GM21447 (cell line): ENCODE data around the gene PAK3.

Experiments
- ATAC-seq: cut with Tn5 transposase; IDR thresholded peaks from one replicate; pipeline ENCODE4 v1.9.1; 2021; ENCODE audit not compliant: unreplicated experiment

PAK3 gene

DNA sequence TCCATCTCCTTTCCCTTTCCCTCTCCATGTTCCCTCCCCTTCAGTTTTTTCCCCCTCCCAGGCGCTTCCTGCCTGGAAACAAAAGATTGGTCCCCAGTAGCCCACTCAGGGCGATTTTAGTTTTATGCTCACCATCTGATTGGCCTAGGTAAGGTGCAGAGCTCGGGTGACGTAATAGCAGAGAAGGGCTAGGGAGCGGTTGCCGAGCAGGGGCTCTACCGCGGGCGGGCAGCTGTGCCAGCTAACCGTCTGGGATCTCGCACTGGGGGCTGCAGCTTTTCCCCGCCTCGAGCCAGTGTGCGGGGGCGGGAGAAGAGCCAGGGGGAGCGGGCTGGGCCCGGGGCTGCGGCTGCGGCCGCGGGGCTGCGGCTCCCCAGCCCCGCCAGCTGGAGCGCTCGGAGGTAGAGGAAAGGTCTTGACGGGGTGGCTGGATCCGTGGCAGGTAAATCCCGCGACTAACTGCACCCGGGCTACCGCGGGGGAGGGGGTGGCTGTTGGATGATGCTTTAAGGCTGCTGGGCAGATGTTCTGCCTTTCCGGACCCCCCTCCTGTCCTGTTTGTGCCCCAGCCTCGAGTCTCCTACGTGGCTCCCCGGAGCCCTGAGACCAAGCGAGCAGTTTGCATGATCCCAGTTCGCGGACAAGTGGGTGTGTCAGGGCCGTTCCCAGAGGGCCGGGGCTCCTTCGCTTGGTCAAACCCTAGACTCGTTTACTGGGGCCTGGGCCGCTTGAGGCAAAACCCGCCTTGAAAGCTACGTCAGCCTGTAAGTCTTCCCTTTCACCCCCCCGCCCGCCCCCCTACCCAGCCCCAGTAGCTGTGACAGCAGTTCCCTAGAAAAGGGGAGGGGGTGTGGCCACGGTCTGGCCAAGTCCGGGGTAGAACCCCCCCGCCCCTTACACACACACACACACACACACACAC lies at the start of gene PAK3:
PAK3 (plus strand) TSS at position 218 of the 922 bp plus-strand sequence. CDS start 26,913 bp downstream, outside the sequence.
- ATAC-seq, result peak; percentile 52

DNA sequence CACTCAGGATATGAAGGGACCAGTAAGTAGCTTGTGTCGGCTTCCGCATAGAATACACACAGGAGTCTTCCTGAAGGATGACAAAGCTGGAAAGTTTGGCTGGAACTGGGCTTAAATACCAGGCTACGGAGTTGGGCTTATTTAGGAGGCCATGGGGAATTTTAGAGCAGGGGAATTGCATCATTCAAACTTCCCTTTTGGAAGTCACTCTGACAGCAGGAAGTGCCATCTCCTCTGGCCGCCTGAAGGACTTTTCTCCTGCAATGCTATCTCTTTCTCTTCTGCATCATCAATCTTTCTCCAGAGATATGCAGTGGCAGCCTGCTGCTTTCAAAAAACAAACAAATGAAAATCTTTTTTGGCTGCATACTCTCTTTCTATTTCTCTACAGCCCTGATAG lies 48.4 kb upstream of the PAK3 start:
- ATAC-seq, result no peak

DNA sequence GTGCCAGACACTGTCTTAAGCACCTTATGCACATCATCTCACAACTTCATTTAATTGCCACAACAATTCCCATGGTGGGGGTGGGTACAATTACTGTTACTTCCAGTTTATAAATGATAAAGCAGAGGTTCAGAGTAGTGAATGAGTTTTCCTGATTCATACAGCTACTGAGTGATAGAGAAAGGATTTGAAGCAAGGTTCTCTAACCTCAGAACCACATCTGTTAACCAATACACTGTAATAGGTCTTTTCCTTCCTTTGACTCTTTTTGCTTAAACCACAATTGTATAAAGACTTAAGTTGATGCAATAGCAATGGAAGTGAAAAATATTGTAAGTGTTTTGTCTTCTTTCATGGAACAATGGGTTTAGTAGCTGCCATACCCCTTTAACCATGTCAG lies 43.5 kb upstream of the PAK3 start:
- no peak for ATAC-seq

DNA sequence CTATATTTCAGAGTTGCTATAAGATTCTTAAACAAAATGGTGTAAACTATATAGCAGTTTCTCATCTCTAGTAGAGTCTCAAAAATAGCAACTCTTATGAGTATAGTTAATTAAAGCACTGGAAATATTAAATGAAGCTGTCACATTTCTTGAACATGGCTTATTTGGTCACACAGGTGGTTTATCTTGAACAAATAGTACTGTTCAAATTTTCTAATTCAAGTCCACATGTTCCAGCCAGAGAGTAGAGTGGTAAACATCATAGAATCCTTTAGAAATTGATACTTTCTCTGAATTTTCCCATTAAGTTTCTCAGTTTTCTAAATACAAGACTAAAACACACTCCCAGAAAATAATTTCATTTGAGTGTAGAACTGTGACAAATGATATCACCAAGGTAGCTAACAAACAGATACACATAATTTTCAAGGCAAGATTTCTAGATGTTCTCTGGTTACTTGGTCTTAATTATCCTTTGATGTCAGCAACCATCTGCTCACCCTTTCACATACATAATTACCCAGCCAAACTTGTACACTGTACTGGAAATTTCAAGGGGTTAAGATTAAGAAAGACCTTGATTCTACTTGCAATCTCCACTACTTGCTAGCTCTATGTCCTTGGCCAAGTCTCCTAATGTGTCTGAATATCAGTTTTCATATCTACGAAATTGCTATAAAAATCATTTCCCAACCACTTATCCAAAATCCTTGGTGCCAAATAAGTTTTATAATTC lies 24.3 kb upstream of the PAK3 start:
- no peak for ATAC-seq

DNA sequence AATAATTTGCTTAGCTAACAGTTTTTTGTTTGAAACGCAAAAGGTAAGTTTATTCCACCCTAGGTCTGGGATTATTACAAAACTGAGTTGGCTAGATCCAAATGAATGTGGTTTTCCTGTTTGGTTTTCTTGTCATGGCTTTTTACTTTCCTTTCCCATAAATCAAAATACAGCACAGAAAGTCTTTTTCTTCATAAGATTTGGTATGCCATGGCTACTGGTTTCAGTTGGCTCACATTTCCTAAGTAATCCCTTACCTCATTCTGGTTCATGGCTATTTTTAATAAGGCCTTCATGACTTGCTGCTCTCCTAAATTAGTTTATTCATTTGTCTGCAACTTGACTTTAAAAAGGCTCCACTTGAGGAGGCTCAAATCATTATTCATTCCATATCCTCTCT lies 12.9 kb upstream of the PAK3 start:
- no peak for ATAC-seq

DNA sequence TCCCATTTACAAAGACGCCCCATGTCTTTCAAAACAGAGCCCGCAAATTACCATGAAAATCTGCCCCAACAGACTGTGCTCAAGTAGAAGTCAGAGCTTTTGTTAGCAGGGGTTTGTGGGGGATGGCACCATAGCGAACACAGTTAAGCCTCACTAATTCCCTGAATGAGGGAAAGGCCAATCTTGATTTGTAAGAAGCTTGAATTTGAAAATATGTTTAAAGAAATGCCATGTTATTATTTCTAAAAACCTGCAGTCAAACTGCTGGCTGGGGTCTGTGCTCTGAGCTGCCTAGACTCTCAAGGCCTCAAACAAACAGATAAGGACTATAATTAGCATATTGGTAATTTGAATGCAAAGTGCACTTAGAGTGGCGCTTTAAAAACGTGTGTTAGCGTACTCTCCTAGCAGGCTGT lies 9.4 kb upstream of the PAK3 start:
- ATAC-seq, result no peak

DNA sequence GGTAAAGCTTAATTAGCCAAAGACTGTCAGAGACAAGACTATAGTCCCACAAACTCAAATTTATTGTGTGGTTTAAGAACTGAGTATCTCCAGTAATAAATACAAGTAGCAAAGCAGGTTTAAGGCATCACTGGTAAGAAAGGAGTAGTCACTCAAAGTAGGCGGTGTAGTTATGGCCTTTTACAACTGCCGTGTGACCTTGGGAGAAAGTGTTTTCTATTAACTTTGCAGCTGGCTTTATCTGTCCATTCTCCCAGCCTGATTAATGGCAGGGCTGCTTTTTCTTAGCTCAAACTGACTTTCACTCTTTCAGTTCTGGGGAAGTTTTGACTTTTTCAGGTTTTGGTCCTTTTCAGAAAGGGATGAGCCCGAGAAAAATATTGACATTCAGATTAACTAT lies 7.4 kb upstream of the PAK3 start:
- ATAC-seq, result no peak

DNA sequence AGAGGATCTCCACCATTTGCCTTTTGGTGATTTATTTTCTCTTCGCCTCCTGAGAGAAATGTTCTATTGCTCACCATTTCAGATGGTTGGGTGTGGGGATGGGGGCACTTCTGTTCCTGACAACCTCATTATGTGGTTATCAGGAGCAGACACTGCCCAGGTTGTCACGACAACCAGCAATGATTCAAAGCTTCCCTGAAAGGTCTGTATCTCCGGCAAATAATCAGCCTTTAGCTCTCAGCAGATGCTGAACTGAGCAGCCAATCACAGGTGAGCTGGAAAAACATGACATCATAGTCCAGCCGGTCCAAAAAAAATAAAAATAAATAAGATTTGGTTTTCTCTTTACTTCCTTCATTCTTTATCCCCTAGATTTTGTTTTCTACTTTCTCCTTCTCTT lies 5.5 kb upstream of the PAK3 start:
- no peak for ATAC-seq

DNA sequence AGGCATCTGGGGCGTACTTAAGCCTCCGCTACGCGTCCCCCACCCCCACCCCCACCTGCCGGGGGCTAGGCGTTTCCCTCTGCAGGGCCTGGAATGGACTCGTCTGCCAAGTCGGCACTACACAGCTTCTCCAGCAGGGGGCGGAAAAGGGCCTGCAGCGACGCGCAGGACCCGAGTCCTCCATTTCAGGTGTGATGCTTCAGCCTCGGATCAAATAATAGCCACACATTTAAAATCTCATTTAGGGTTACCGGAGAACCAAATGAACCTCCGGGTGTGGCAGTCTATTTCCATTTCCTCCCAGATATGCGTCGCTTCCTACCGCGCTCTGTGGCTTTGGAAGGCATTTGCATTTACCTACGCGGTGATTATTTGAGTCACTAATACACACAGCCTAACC lies 2.9 kb downstream of the PAK3 start:
- peak; percentile 59 for ATAC-seq

DNA sequence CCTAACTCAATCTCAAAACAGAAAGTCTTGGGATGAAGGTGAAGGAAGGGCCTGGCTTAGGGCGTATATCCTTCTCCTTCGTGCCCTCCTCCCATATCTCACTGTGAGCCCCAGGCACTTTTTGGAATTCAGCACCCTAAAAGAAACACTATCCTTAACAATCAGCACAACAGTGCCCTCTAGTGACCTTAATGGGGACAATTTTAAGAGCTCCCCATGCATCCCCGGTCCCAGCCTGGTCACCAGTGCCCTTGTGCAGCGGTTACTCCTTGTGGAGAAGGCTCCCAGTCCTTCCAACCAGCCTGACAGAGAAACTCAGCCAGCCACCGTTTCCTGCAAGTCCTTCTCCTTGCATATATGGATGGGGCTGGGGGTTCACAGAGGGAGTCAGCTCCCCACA lies 4.2 kb downstream of the PAK3 start:
- ATAC-seq, result peak; percentile 52

DNA sequence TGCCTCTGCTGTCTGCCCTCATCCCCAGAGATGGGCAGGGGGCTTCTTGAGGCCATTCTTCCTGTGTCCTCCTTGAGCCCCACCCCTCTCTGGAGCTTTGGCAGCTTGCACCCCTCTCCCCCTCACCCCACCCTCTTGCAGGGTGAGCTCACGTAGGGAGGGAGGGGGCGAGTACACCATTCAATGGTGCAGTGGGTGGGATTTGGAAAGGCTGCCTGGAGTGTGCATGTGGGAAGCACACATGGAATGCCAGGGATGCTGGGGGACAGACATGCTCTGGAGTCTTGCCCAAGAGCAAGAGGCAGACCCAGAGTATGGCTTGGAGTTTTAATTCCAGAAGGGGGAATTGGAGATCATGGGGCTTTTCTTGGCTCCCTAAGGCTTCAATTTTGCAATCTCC lies 5.6 kb downstream of the PAK3 start:
- no peak for ATAC-seq

DNA sequence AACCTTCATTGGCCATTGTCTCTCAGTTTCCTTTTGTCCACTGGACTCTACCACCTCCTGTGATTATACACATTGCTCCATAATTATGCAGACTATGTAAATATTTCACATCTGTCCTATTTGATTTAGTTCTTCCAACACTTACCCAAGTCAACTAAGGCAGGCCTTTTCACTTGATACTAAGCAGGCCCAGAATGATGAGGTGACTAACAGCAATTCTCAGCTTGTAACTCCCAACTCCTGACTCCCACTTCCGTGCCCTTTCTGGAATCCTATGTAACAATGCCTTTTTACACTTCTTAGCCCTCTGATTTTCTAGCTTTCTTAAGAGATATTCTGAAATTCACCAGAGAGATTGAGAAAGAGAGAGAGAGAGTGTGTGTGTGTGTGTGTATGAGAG lies 6.6 kb downstream of the PAK3 start:
- no peak for ATAC-seq

DNA sequence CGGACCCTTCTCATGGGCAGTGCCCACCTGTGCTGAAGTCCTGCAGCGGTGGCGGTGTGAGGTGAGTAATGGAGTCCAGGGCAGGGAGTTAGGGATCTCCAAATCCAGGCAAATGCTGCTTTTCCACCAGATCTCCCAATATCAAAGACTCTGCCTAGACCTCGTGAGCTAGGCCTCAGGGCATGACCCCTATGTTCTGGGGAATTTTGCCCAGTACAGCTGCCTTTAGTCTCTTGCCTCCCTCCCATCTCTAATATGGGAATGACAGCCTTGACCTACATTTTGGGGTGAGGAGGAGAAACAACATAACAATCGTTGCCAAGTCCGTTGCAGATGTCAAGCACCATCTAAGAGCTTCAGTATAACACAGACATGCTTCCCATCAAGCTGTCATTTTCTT lies 7.3 kb downstream of the PAK3 start:
- ATAC-seq, result no peak

DNA sequence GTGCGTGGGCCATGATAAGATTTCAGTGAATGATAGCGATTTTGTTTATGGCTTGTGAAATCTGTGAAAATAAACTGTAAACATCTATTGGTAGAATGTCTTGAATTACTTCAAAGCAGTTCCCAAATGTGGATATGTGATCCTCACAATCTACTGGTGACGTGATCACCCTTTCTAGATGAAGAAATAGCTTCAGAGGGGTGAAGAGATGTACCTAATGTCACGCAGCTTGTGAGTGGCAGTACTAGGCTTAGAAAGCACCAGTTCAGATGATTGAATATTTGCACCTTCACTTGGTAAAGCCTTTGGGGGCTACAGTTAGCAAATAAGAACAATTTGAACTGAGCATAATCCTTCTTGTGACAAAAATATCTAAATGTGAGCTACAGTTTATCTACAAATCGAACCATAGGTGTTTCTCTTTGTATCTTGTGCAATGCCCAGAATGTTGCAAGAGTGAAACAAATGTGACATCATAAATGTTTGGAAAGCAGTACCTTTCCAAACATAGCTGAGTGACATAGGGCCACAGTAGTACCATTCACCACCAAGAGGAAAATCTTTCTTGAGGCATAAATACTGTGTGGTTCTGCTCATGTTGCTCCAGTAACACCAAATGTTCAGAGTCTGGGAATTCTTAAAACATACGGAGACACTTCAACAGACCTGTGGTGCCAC lies 14.2 kb downstream of the PAK3 start:
- no peak for ATAC-seq

DNA sequence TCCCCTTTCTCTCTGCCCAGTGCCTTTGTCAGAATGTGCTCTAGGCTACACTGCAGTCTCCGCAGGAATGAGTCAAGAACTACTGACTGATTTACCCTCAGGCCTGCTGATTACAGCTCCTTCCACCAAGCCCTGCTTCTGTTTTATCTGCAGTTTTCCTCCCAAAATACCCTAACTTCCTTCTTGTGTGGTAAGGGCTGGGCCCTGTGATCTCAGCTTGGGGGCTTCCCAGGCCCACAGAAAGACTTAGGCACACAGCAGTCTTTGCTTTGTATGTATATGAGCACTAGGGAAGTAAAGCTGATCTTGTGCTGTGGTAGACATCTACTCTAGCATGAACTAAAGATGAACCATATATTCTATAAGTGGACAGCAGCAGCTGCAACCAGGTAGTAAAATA lies 18.8 kb downstream of the PAK3 start:
- ATAC-seq, result peak; percentile 55

DNA sequence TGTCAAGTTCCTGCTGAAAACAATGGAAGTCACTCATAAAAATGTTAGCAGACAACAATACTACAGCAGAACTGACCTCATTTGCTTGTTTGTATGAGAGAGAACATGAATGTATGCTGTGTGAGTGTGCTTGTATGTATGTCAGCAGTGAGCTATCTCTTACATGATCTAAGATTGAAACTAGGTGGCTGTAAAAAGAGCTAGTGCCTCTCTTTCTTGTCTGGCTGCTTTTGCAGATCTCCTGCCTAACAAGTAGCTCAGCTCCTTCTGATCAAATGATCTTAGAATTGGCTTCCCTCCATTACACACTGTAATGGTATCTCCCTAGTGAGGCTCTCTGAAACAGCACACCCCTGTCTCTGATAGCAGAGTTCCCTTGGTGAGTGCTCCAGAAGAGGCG lies 20.7 kb downstream of the PAK3 start:
- no peak for ATAC-seq

DNA sequence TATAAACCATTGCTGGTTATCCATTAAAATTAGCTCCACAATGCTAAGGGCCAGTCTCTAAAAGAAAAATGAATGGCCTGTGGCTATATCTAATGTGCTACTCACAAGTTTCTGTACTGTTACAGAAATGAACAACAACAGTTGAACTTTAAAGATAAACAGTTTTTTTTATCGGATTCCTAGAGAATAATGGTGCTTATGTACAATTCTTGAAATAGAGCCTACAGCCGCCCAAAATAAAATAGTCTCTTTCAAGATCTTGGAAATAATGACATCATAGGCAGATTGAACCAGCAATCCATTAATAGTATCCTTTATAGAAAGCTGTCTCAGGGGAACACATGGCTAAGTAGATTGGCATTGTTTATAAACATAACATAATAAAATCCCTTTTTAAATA lies 23.4 kb downstream of the PAK3 start:
- no peak for ATAC-seq

DNA sequence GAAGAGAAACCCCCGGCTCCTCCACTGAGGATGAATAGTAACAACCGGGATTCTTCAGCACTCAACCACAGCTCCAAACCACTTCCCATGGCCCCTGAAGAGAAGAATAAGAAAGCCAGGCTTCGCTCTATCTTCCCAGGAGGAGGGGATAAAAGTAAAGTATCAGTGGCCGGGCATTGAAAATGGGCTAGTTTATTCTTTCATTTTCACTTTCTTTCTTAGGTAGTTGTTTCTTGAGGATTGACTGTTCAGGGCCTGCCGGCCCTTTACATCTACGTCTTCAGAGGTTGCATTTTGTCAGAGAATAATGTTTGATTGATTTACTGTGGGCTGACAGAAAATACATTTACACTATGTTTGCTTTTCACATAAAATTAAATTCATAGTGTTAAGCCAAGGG lies 27.1 kb downstream of the PAK3 start:
- ATAC-seq, result peak; percentile 78

DNA sequence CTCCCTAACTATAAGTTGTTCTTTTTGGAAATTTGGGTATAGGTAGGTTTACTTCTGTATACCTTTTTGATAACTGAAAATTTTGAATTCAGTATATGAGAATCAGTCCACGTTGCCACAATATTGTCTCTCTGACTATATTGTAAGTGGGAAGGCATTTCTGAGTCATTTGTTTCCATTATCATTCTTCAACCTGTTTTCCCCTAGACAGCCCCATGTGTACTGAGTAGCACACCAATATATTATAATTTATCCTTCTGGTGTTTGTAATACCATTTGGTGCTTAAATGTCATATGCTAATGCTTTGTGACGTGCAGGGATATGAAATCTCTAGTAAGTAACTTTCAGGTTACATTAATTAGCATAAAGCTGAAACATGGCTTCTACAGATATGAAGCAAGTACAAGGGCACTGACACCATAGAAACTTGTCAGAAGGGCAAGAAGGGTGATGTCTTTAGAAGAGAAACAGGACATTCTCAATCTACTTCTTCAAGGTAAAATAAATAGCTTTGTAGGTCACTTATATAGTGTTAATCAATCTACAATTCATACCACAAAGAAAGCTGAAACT lies 27.7 kb downstream of the PAK3 start:
- no peak for ATAC-seq

DNA sequence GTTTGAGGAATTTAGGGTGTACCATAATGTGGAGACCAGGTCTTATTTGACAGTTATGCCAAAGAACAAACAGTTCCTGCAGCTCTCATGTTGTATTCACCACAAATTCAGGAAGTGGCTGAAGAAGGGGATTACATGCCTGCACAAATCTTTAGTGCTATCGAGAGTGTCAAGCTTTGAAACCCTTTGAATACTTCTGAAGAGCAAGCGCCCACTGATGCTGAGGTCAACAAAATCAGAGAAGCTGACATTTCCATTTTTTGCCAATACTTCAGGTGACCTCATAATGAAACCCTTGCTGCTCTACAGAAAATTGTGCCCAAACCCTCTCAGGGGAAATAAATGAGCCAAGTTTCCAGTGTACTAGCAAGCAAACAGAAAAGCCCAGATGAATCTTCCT lies 28.4 kb downstream of the PAK3 start:
- peak; percentile 50 for ATAC-seq

DNA sequence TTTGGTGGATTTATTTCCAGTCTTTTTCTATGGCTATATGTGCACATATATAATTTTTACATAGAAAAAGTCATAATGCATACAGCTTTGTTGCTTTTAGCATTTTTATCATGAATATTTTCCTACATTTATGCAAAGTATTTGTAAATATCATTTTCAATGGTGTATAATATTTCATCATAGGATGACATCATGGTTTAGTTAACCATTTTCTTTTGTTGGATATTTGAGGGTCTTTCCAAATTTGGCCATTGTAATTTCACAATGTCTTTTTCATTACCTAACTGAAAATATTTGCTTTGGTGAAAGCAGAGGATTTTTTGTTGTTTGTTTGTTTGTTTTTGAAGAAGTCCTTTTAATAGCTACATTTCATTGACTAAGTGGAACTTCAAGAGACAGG lies 31.0 kb downstream of the PAK3 start:
- no peak for ATAC-seq
